VCaP (cell line): Measurements from ENCODE around the gene MPP4.
A peak's percentile ranks its signal among the peaks of the same experiment; 100 is the strongest.

ENCODE experiments used
- H3K27ac ChIP-seq: fragments of 450-650 bp; 2 replicates; pipeline ENCODE4 v1.5.1; 2017
- CTCF ChIP-seq: fragments of 450-650 bp; conservative IDR thresholded peaks from 2 replicates; pipeline ENCODE4 v1.5.1; 2017; ENCODE audit warnings: mild to moderate bottlenecking, moderate library complexity

The MPP4 gene

GRCh38 chr2:201698588-201699226 is at the start of gene MPP4:
TSS of gene MPP4 (minus strand) at chr2:201698644. CDS start at chr2:201693954, 4,690 bp downstream.
- peak within 1 kb of the TSS; percentile 91 for H3K27ac ChIP-seq
- no peak for TF ChIP-seq CTCF

- no peak for TF ChIP-seq CTCF
- H3K27ac ChIP-seq: no peak overlapping the region
These were observed 48.1 kb upstream of the MPP4 start for GRCh38 chr2:201746551-201746950.

- no peak overlapping the region for H3K27ac ChIP-seq
- TF ChIP-seq CTCF: no peak
These were observed 37.0 kb upstream of the MPP4 start for GRCh38 chr2:201735486-201735885.

GRCh38 chr2:201734111-201734510 is 35.7 kb upstream of the MPP4 start:
- no peak overlapping the region for H3K27ac ChIP-seq
- no peak for TF ChIP-seq CTCF

GRCh38 chr2:201733544-201733943 is 35.1 kb upstream of the MPP4 start:
- H3K27ac ChIP-seq: no peak overlapping the region
- no peak for TF ChIP-seq CTCF

GRCh38 chr2:201730651-201731285 is 32.3 kb upstream of the MPP4 start:
- no peak overlapping the region for H3K27ac ChIP-seq
- TF ChIP-seq CTCF: no peak

- peak; percentile 55 for TF ChIP-seq CTCF
- H3K27ac ChIP-seq: no peak overlapping the region
These were observed 17.0 kb upstream of the MPP4 start for GRCh38 chr2:201715459-201715858.
